PC-9 (cell line): Measurements from ENCODE around the gene PPP4R1. TPM values are rescaled to one million over a fixed set of nuclear protein-coding genes. Genes with fewer than 3 reads are reported as not detected.

Experiments
- BruUV-seq: library from RNA; stranded (reverse); fragments of 400-500 nt; replicated peaks from 2 replicates; lab custom pipeline; 2021; lab: Mats Ljungman, UMichigan
- CTCF ChIA-PET: fragments of 300-600 bp; sonication (Branson Sonifier 250); formaldehyde crosslinking; loops from one replicate; lab custom pipeline; 2022; ENCODE audit warnings: antibody characterized with exemption; lab: Charles Lee
- POLR2A ChIA-PET: fragments of 300-600 bp; sonication (Branson Sonifier 250); formaldehyde crosslinking; loops from one replicate; lab custom pipeline; 2022; ENCODE audit warnings: antibody characterized with exemption; ENCODE audit not compliant: unreplicated experiment; lab: Charles Lee
- DNase-seq, 2 experiments: peaks; one replicate each; pipeline versions ENCODE4 v3.0.0 to v3.0.0-alpha.2; 2015 to 2022; ENCODE audit warnings: mixed read lengths in 1 of 2
- H2AFZ ChIP-seq: fragments of 200-600 bp; sonication (generic); 2 replicates; pipeline ENCODE4 v1.8.1; 2017; ENCODE audit warnings: antibody characterized with exemption
- H3F3A ChIP-seq: fragments of 200-600 bp; sonication (generic); 2 replicates; pipeline ENCODE4 v1.8.1; 2017; ENCODE audit warnings: antibody characterized with exemption, mild to moderate bottlenecking, low read depth; ENCODE audit not compliant: insufficient read depth
- H3K27ac ChIP-seq: fragments of 200-600 bp; sonication (generic); 2 replicates; pipeline ENCODE4 v1.6.1; 2016; ENCODE audit warnings: mixed run types
- H3K27me3 ChIP-seq: fragments of 200-600 bp; sonication (generic); 2 replicates; pipeline ENCODE4 v1.6.1; 2016; ENCODE audit warnings: low read depth, mixed run types; ENCODE audit not compliant: insufficient read depth
- H3K36me3 ChIP-seq: fragments of 200-600 bp; sonication (generic); 2 replicates; pipeline ENCODE4 v1.6.1; 2016; ENCODE audit warnings: low read depth, mixed run types
- H3K4me1 ChIP-seq: fragments of 200-600 bp; sonication (generic); replicated peaks from 2 replicates; pipeline ENCODE4 v1.6.1; 2016; ENCODE audit warnings: mixed run types; ENCODE audit not compliant: insufficient read depth
- H3K4me2 ChIP-seq: fragments of 200-600 bp; sonication (generic); 2 replicates; pipeline ENCODE4 v1.6.1; 2017; ENCODE audit warnings: mixed run types
- H3K4me3 ChIP-seq: fragments of 200-600 bp; sonication (generic); 2 replicates; pipeline ENCODE4 v1.6.1; 2016; ENCODE audit warnings: mixed run types
- H3K79me2 ChIP-seq: fragments of 200-600 bp; sonication (generic); 2 replicates; pipeline ENCODE4 v1.6.1; 2017; ENCODE audit warnings: low read depth, mixed run types
- H3K9me2 ChIP-seq: fragments of 200-600 bp; sonication (generic); 2 replicates; pipeline ENCODE4 v1.8.1; 2017; ENCODE audit warnings: mild to moderate bottlenecking; ENCODE audit not compliant: insufficient read depth
- H3K9me3 ChIP-seq: fragments of 200-600 bp; sonication (generic); 2 replicates; pipeline ENCODE4 v1.8.1; 2016; ENCODE audit warnings: low read depth; ENCODE audit not compliant: insufficient read depth
- H4K20me1 ChIP-seq: fragments of 200-600 bp; sonication (generic); 2 replicates; pipeline ENCODE4 v1.8.1; 2017; ENCODE audit not compliant: insufficient read depth
- EZH2 ChIP-seq: fragments of 200-600 bp; sonication (generic); IDR thresholded peaks from 2 replicates; pipeline ENCODE4 v1.8.0; 2017; ENCODE audit warnings: antibody characterized with exemption, low read depth
- intact Hi-C: fragments of 100-400 bp; cut with micrococcal nuclease; formaldehyde crosslinking; loops from one replicate; pipeline ENCODE4 v1.10.0; 2022; ENCODE audit not compliant: unreplicated experiment
- total RNA-seq: library from RNA; stranded (reverse); gene quantifications from 2 replicates; pipeline ENCODE4 v1.2.3, GENCODE V29; 2021
- TF ChIP-seq, protein P1 (sequence below): fragments of 200-600 bp; sonication (generic); conservative IDR thresholded peaks from 2 replicates; pipeline ENCODE4 v1.6.1; 2017; ENCODE audit warnings: mixed run types, antibody characterized with exemption, mild to moderate bottlenecking, moderate library complexity

Gene PPP4R1
- total RNA-seq, 1 experiment from 2014 or later, result 167 TPM

- Histone ChIP-seq H2AFZ (no peak overlapping the region), H3K4me1 (no peaks in the 10 kb centered on the region), H3K27me3 (no peaks in the 10 kb centered on the region), H3K27ac (no peak overlapping the region), H4K20me1 (peaks cover 34% of the 10 kb centered on the region), H3K9me2 (no peaks in the 10 kb centered on the region), H3K9me3 (no peaks in the 10 kb centered on the region), H3F3A (peaks cover 68% of the 10 kb centered on the region; the same call in 1 of the 2 replicates), H3K36me3 (peaks cover 30% of the 10 kb centered on the region), H3K4me2 (no peak overlapping the region), H3K79me2 (peaks cover 1% of the 10 kb centered on the region; the same call in 1 of the 2 replicates), H3K4me3 (no peak overlapping the region)
- no peak for DNase-seq
- POLR2A ChIA-PET, result no interaction called here
- no TSS peak for BruUV-seq
- intact Hi-C loops, result no loop called here
- CTCF ChIA-PET, result no interaction called here
- no peak for TF ChIP-seq EZH2
- TF ChIP-seq, protein P1, sequence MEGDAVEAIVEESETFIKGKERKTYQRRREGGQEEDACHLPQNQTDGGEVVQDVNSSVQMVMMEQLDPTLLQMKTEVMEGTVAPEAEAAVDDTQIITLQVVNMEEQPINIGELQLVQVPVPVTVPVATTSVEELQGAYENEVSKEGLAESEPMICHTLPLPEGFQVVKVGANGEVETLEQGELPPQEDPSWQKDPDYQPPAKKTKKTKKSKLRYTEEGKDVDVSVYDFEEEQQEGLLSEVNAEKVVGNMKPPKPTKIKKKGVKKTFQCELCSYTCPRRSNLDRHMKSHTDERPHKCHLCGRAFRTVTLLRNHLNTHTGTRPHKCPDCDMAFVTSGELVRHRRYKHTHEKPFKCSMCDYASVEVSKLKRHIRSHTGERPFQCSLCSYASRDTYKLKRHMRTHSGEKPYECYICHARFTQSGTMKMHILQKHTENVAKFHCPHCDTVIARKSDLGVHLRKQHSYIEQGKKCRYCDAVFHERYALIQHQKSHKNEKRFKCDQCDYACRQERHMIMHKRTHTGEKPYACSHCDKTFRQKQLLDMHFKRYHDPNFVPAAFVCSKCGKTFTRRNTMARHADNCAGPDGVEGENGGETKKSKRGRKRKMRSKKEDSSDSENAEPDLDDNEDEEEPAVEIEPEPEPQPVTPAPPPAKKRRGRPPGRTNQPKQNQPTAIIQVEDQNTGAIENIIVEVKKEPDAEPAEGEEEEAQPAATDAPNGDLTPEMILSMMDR, result no peak
These were observed 66.6 kb downstream of the PPP4R1 start for GRCh38 chr18:9547782-9548181.

DNA sequence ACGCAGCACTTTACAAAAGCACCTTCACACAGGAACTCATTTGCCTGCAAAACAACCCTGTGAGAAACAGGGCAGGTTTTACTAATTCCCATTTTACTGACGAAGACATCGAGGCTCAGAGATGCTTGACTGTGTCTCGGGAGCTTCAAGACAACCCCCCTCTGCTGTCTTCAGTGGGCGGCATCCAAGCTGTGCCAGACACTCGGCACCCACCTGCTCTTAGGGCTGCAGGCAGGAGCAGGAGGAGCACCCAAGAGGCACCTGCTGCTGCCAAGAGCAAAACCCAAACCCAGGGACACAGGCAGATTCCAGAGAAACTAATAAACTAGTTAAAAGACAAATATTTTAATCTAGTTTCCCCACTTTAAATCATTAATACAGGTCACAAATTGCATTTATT, 67.9 kb downstream of the PPP4R1 start:
- intact Hi-C loops, result no loop called here
- POLR2A ChIA-PET, result no interaction called here

GRCh38 chr18:9545029-9545428, 69.3 kb downstream of the PPP4R1 start:
- no peak overlapping the region for H3K4me3 ChIP-seq
- BruUV-seq, result no TSS peak
- intact Hi-C loops, result no loop called here
- ChIA-PET POLR2A (interaction anchor here (0.6 kb wide), 1 partner anchor 182 kb away, joined by 3 read pairs; no protein-coding TSS in a partner anchor), CTCF (no interaction called here)
- no peak overlapping the region for H3K4me2 ChIP-seq
- TF ChIP-seq, protein P1, result no peak
- TF ChIP-seq EZH2, result no peak
- H3K27me3 ChIP-seq, result no peaks in the 10 kb centered on the region
- H4K20me1 ChIP-seq, result peaks cover 22% of the 10 kb centered on the region
- H3K79me2 ChIP-seq, result no peaks in the 10 kb centered on the region
- no peak for DNase-seq
- no peak overlapping the region for H2AFZ ChIP-seq
- H3F3A ChIP-seq, result peaks cover 54% of the 10 kb centered on the region; the same call in 1 of the 2 replicates
- H3K9me2 ChIP-seq, result no peaks in the 10 kb centered on the region
- no peaks in the 10 kb centered on the region for H3K9me3 ChIP-seq
- peaks cover 18% of the 10 kb centered on the region for H3K36me3 ChIP-seq
- H3K27ac ChIP-seq, result 0 out of 2 replicates have a peak overlapping the region, but pooled peaks have one; percentile 12
- H3K4me1 ChIP-seq, result no peaks in the 10 kb centered on the region

More for the DNA sequence above, 67.9 kb downstream of the PPP4R1 start:
- H3K4me3 ChIP-seq, result no peak overlapping the region
- CTCF ChIA-PET, result no interaction called here
- H4K20me1 ChIP-seq, result peaks cover 29% of the 10 kb centered on the region
- H3K4me2 ChIP-seq, result no peak overlapping the region
- no peaks in the 10 kb centered on the region for H3K9me3 ChIP-seq
- H3K27me3 ChIP-seq, result no peaks in the 10 kb centered on the region
- no peaks in the 10 kb centered on the region for H3K4me1 ChIP-seq
- BruUV-seq, result no TSS peak
- TF ChIP-seq EZH2, result no peak
- TF ChIP-seq, protein P1, result no peak
- H3K9me2 ChIP-seq, result no peaks in the 10 kb centered on the region
- peaks cover 60% of the 10 kb centered on the region; the same call in 1 of the 2 replicates for H3F3A ChIP-seq
- no peak overlapping the region for H3K27ac ChIP-seq
- peaks cover 18% of the 10 kb centered on the region for H3K36me3 ChIP-seq
- no peak overlapping the region for H2AFZ ChIP-seq
- DNase-seq, result no peak
- H3K79me2 ChIP-seq, result no peaks in the 10 kb centered on the region
